Central memory CD8-positive, alpha-beta T cell (primary cell): ENCODE results near the gene PRMT3.

Experiments used
- ATAC-seq: fragments of 150-1000 bp; cut with Tn5 transposase; replicated peaks from 2 replicates; pipeline ENCODE4 v1.10.0; 2022; ENCODE audit warnings: mild to moderate bottlenecking, moderate FRiP score, moderate number of reproducible peaks; ENCODE audit not compliant: poor library complexity, severe bottlenecking; ENCODE audit errors: extremely low read depth
- DNase-seq, 2 donors: peaks; one replicate each; pipeline ENCODE4 v3.0.0; 2021; ENCODE audit warnings: low spot score in 2 of 2
- H3K27ac Mint-ChIP-seq: one replicate; pipeline ENCODE4 v1.8.0; 2022; ENCODE audit warnings: low read depth, mild to moderate bottlenecking, moderate library complexity, mixed read lengths
- H3K27me3 Mint-ChIP-seq: one replicate; pipeline ENCODE4 v1.8.0; 2022; ENCODE audit warnings: mixed read lengths
- H3K36me3 Mint-ChIP-seq: one replicate; pipeline ENCODE4 v1.8.0; 2022; ENCODE audit warnings: mild to moderate bottlenecking, moderate library complexity, mixed read lengths; ENCODE audit not compliant: insufficient read depth
- H3K4me1 Mint-ChIP-seq: one replicate; pipeline ENCODE4 v1.8.0; 2022; ENCODE audit warnings: mixed read lengths
- H3K4me3 Mint-ChIP-seq: one replicate; pipeline ENCODE4 v1.8.0; 2022; ENCODE audit warnings: mild to moderate bottlenecking, moderate library complexity, mixed read lengths
- H3K9me3 Mint-ChIP-seq: one replicate; pipeline ENCODE4 v1.8.0; 2022; ENCODE audit warnings: mixed read lengths

The PRMT3 gene

DNA sequence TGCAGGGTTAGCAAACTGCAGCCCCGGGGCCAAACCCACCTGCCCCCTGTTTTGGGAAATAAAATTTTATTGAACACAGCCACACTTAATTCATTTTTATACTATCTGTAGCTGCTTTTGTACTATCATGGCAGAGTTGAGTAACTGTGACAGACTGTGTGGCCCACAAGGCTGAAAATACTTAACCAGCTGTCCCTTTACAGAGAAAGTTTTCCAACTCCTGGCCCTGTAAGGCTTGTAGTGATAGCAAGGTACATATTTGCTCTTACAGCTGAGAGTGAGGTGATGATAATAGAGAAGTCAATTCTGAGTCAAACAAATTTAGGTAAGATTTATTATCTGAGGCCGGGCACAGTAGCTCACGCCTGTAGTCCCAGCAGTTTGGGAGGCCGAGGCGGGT, 124.5 kb downstream of the PRMT3 start:
- Mint-ChIP-seq H3K27ac (no peak overlapping the region), H3K4me3 (no peak overlapping the region), H3K27me3 (no peaks in the 10 kb centered on the region), H3K4me1 (no peaks in the 10 kb centered on the region), H3K36me3 (no peaks in the 10 kb centered on the region), H3K9me3 (no peaks in the 10 kb centered on the region)
- DNase-seq, result no peak
- ATAC-seq, result no peak

DNA sequence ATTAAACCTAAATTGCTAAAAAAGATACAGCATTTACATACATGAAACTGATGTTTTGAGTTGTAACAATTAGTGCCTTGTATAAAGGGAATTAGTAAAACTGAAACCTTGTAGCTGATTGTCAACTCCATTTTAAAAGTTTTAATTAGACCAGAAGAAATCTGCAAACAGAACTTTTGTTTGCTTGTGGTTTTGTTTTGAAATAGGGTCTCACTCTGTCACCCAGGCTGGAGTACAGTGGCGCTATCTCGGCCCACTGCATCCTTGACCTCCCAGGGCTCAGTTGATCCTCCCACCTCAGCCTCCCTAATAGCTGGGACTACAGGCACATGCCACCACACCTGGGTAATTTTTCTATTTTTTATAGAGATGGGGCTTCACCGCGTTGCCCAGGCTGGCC, 125.4 kb downstream of the PRMT3 start:
- Mint-ChIP-seq H3K4me3 (no peak overlapping the region), H3K4me1 (no peaks in the 10 kb centered on the region), H3K27me3 (no peaks in the 10 kb centered on the region), H3K27ac (no peak overlapping the region), H3K9me3 (no peaks in the 10 kb centered on the region), H3K36me3 (no peaks in the 10 kb centered on the region)
- DNase-seq (no peak), ATAC-seq (no peak)

DNA sequence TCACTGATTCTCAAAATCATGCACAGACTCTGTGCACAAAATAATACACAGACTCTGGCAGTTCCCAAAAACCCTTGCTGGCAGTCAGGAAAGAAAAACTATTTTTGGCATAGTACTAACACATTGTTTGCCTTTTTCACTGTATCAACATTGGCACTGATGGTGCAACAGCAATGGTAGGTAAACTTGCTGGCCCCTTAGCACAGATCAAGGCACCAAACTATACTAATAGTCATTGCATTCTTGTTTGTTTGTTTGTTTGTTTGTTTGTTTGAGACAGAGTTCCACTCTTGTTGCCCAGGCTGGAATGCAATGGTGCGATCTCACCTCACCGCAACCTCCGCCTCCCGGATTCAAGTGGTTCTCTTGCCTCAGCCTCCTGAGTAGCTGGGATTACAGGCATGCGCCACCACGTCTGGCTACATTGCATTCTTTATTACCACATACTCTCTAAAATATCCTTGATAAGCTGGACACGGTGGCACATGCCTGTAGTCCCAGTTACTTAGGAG, 130.9 kb downstream of the PRMT3 start:
- H3K9me3 Mint-ChIP-seq, result no peaks in the 10 kb centered on the region
- peaks cover 20% of the 10 kb centered on the region for H3K27me3 Mint-ChIP-seq

GRCh38 chr11:20522536-20522935, 135.0 kb downstream of the PRMT3 start:
- Mint-ChIP-seq H3K9me3 (no peaks in the 10 kb centered on the region), H3K27me3 (peaks cover 20% of the 10 kb centered on the region), H3K4me3 (no peak overlapping the region), H3K4me1 (no peaks in the 10 kb centered on the region), H3K36me3 (no peaks in the 10 kb centered on the region), H3K27ac (no peak overlapping the region)
- ATAC-seq (no peak), DNase-seq (no peak)

More for the DNA sequence above, 130.9 kb downstream of the PRMT3 start:
- no peak overlapping the region for H3K4me3 Mint-ChIP-seq
- DNase-seq (no peak), ATAC-seq (no peak)
- no peaks in the 10 kb centered on the region for H3K36me3 Mint-ChIP-seq
- no peak overlapping the region for H3K27ac Mint-ChIP-seq
- no peaks in the 10 kb centered on the region for H3K4me1 Mint-ChIP-seq

DNA sequence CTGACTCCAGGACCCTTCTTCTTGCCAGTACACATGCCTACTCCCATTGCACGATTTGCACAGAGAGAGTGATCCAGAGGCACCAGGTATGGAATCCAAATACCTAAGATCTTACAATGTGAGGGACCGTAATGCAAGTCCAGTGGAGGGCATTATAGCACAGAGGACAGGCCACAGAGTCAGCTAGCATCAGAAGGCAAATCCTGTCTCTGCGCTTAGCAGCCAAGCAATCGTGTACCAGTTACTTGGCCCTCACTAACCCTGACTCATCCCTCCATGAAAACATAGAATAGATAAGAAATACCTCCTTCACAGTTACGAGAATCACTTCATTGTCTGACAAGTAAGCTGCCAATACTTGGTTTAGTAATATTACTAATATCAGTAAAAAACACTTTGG, 142.2 kb downstream of the PRMT3 start:
- Mint-ChIP-seq H3K4me1 (peaks cover 12% of the 10 kb centered on the region), H3K9me3 (no peaks in the 10 kb centered on the region), H3K4me3 (no peak overlapping the region), H3K27me3 (peaks cover 16% of the 10 kb centered on the region), H3K27ac (no peak overlapping the region), H3K36me3 (no peaks in the 10 kb centered on the region)
- no peak for ATAC-seq
- no peak for DNase-seq

- peaks cover 29% of the 10 kb centered on the region for H3K27me3 Mint-ChIP-seq
- H3K36me3 Mint-ChIP-seq, result no peaks in the 10 kb centered on the region
- ATAC-seq (no peak), DNase-seq (no peak)
- no peaks in the 10 kb centered on the region for H3K9me3 Mint-ChIP-seq
- peaks cover 12% of the 10 kb centered on the region for H3K4me1 Mint-ChIP-seq
- H3K4me3 Mint-ChIP-seq, result no peak overlapping the region
- H3K27ac Mint-ChIP-seq, result no peak overlapping the region
Measured at GRCh38 chr11:20530942-20531703, 143.6 kb downstream of the PRMT3 start.

- ATAC-seq (no peak), DNase-seq (no peak)
- peaks cover 6% of the 10 kb centered on the region for H3K9me3 Mint-ChIP-seq
- peaks cover 67% of the 10 kb centered on the region for H3K27me3 Mint-ChIP-seq
- no peak overlapping the region for H3K4me3 Mint-ChIP-seq
- no peaks in the 10 kb centered on the region for H3K36me3 Mint-ChIP-seq
- H3K4me1 Mint-ChIP-seq, result peaks cover 12% of the 10 kb centered on the region
- no peak overlapping the region for H3K27ac Mint-ChIP-seq
Measured at GRCh38 chr11:20535271-20535881, 147.9 kb downstream of the PRMT3 start.

GRCh38 chr11:20536365-20536764, 148.8 kb downstream of the PRMT3 start:
- DNase-seq (no peak), ATAC-seq (no peak)
- H3K36me3 Mint-ChIP-seq, result no peaks in the 10 kb centered on the region
- H3K27me3 Mint-ChIP-seq, result peaks cover 67% of the 10 kb centered on the region
- no peak overlapping the region for H3K4me3 Mint-ChIP-seq
- H3K4me1 Mint-ChIP-seq, result peaks cover 2% of the 10 kb centered on the region
- H3K9me3 Mint-ChIP-seq, result peaks cover 6% of the 10 kb centered on the region
- H3K27ac Mint-ChIP-seq, result no peak overlapping the region

DNA sequence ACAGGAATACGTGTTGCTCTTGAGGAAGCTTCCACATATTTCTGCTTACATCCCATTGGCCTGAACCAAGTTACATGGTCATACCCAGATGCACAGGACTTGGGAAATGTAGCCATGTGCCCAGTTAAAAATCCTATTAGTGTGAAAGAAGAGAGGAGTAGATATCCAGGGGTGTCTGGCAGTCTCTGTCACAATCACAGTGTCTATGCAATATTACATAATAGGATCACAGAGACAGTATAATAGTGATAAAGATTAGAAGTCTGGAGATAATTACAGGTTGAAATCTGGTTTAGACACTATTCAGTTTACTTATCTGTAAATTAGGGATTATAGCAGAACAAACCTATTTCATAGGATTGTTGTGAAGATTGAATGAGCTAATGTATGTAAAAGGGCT, 149.3 kb downstream of the PRMT3 start:
- Mint-ChIP-seq H3K27ac (no peak overlapping the region), H3K9me3 (peaks cover 6% of the 10 kb centered on the region), H3K36me3 (no peaks in the 10 kb centered on the region)

DNA sequence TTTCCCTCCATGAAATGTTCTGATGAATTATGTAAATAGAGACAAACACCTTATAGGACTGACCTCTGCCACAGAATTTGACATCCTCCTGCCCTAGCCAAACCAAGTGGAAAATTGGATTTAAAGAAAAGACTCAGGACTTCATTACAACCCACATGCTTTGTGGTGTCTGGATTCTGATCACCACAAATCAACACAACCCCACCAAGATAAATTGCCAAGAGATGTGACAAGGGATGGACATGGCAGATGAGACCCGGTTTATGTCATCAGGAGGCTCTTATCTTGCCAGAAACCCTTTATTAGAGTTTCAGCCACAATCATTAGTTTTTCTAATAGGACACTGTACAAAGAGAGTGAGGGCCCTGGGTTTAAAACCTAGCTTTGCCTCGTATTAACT, 154.0 kb downstream of the PRMT3 start:
- Mint-ChIP-seq H3K27ac (no peak overlapping the region), H3K4me1 (no peaks in the 10 kb centered on the region), H3K4me3 (no peak overlapping the region), H3K9me3 (peaks cover 6% of the 10 kb centered on the region), H3K27me3 (peaks cover 34% of the 10 kb centered on the region), H3K36me3 (no peaks in the 10 kb centered on the region)
- DNase-seq (no peak), ATAC-seq (no peak)

More for the DNA sequence above, 149.3 kb downstream of the PRMT3 start:
- ATAC-seq (no peak), DNase-seq (no peak)
- Mint-ChIP-seq H3K4me1 (no peaks in the 10 kb centered on the region), H3K27me3 (peaks cover 67% of the 10 kb centered on the region), H3K4me3 (no peak overlapping the region)

GRCh38 chr11:20544603-20545237, 157.2 kb downstream of the PRMT3 start:
- Mint-ChIP-seq H3K36me3 (no peaks in the 10 kb centered on the region), H3K4me1 (no peaks in the 10 kb centered on the region), H3K27me3 (peaks cover 2% of the 10 kb centered on the region), H3K27ac (no peak overlapping the region), H3K4me3 (no peak overlapping the region), H3K9me3 (no peaks in the 10 kb centered on the region)
- DNase-seq (no peak), ATAC-seq (no peak)

GRCh38 chr11:20547411-20547810, 159.9 kb downstream of the PRMT3 start:
- no peak overlapping the region for H3K27ac Mint-ChIP-seq
- no peaks in the 10 kb centered on the region for H3K36me3 Mint-ChIP-seq
- no peaks in the 10 kb centered on the region for H3K9me3 Mint-ChIP-seq
- H3K27me3 Mint-ChIP-seq, result no peaks in the 10 kb centered on the region
- ATAC-seq, result no peak
- DNase-seq, result no peak
- H3K4me3 Mint-ChIP-seq, result no peak overlapping the region
- no peaks in the 10 kb centered on the region for H3K4me1 Mint-ChIP-seq

- Mint-ChIP-seq H3K4me1 (no peaks in the 10 kb centered on the region), H3K27ac (no peak overlapping the region), H3K9me3 (peaks cover under 1% of the 10 kb centered on the region), H3K4me3 (no peak overlapping the region), H3K27me3 (peaks cover 14% of the 10 kb centered on the region), H3K36me3 (no peaks in the 10 kb centered on the region)
- ATAC-seq (no peak), DNase-seq (no peak)
Measured at GRCh38 chr11:20551096-20551495, 163.6 kb downstream of the PRMT3 start.
